Activated T-cell treated with anti-CD3 and anti-CD28 coated beads for 1 hour (primary cell): ENCODE measurements around the gene MYADM.
A peak's percentile ranks its signal among the peaks of the same experiment; 100 is the strongest.

Experiments used
- DNase-seq: peaks from one replicate; pipeline ENCODE4 v3.0.0-alpha.2; 2020; ENCODE audit warnings: low read depth

Gene MYADM

GRCh38 chr19:53885036-53885435 lies 17.4 kb downstream of the MYADM start:
- no peak for DNase-seq

DNA sequence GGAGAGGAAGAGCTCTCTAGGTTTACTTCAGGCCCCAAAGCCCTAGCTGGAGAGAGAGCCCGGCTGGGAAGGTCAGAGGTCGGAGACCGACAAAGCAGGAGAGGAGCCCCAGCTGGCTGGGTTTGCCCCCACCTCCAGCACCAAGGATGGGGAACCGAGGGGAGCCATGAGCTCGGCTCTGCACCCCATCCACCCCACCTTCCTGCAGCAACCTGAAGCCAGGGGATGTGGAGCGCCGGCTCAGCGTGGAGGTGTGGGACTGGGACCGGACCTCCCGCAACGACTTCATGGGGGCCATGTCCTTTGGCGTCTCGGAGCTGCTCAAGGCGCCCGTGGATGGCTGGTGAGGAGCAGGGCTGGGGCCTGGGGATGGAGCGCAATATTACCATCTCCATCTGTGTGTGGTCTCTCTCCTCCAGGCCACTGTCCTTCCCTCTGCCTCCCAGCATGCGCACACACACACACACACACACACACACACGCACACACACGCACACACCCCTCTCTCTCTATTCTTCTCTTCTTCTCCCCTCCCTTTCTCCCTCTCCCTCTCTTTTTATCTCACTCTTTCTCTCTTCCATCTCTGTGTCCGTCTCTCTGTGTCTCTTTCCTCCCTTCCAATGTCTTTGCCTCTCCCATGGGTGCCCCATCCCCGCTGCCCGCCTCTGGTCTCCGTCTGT lies 24.8 kb downstream of the MYADM start:
- no peak for DNase-seq

DNA sequence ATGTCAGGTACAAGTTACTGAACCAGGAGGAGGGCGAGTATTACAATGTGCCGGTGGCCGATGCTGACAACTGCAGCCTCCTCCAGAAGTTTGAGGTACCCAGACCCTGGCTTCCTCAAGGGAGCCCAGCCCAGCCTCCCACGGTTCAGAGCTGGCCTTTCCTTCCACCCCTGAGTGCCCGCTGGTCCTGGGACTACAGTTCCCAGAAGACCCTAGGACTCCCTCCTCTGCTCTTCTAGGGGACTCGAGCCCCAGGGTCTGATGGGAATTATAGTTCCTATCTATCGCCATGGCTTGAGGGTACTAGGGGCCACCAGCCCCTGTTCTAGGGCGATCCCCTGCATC lies 25.3 kb downstream of the MYADM start:
- no peak for DNase-seq

GRCh38 chr19:53894707-53895106 lies 27.0 kb downstream of the MYADM start:
- no peak for DNase-seq

DNA sequence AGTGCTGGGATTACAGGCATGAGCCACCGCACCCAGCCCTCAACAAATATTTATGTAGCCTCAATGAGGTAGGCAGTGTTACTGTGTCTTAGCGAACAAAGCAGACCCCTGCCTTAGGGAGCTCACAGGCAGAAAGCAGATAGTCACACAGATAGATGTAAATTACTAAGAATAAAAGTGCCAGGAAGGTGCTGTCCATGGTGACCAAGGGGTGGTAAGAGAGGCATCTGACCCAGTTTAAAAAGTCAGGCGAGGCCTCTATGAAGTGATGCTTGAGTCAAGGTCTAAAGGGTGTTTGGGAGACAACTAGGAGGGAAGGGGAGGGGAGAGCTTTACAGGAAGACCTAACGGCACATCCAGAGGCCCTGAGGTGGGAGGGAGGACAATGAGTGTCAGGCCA lies 29.0 kb downstream of the MYADM start:
- no peak for DNase-seq

- no peak for DNase-seq
These were observed 29.8 kb downstream of the MYADM start for GRCh38 chr19:53897459-53897858.

GRCh38 chr19:53898166-53898565 lies 30.5 kb downstream of the MYADM start:
- DNase-seq, result no peak

DNA sequence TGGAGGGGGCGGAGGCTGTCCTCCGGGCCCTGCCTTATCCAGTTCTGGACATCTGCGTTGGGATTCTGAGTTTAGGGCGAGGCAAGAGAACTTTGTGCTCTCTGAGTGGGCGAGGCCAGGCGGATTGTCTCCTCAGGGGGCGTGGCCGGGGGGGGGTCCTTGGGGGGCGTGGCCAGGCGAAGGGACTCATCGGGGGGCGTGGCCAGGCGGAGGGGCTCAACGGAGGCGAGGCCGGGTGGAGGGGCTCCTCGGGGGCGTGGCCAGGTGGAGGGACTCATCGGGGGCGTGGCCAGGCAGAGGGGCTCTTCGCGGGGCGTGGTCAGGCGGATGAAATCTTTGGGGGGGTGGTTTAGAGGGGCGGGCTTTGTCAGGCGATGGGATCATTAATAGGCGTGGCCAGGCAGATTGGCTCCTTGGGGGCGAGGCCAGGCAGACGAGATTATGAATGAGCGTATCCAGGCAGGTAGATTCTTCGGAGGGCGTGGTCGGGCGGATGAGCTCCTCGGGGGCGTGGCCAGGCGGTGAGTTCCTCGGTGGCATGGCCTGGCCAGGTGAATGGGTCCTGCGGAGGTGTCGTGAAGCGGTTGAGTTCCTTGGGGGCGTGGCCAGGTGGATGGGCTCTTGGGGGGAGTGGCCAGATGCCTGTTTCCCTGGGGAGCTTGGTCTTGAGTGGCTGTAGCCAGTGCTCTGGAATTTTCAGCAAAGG lies 31.1 kb downstream of the MYADM start:
- DNase-seq, result no peak

GRCh38 chr19:53900191-53900860 lies 32.6 kb downstream of the MYADM start:
- DNase-seq, result no peak

GRCh38 chr19:53903055-53903680 lies 35.5 kb downstream of the MYADM start:
- DNase-seq, result no peak

DNA sequence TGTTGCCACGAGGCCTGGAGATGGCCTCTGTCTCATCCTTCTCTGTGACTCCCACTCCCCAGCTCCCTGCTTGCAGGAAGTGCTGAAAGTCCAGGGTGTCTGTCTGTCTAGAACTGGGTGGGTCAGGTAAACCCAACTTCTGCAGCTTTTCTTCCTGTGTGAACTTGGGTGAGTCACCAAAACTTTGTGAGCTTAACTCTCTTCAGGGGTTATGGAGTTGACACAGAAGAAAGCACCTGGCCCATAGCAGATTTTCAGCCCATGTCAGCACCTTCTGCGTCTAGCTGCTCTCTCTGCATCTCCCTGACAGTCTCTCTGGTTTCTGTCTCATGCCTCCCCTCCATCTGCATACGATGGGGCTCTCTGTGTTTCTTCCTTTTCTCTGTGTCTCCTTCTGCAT lies 37.2 kb downstream of the MYADM start:
- DNase-seq, result no peak

DNA sequence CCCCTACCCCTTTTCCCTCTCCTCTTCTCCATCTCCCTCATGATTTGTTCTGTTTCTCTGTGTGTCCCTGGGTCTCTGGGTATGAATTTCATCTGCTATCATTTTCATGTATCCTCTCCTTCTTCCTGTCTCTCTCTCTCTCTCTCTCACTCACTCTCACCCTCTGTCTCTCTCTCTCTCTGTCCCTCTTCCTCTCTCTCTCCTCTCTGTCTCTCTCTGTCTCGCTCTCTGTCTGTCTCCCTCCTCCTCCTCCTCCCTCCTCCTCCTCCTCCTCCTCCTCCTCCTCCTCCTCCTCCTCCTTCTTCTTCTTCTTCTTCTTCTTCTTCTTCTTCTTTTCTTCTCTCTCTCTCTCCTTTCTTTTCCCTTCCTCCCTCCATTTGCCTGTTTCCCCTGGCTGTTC lies 38.1 kb downstream of the MYADM start:
- DNase-seq, result no peak

DNA sequence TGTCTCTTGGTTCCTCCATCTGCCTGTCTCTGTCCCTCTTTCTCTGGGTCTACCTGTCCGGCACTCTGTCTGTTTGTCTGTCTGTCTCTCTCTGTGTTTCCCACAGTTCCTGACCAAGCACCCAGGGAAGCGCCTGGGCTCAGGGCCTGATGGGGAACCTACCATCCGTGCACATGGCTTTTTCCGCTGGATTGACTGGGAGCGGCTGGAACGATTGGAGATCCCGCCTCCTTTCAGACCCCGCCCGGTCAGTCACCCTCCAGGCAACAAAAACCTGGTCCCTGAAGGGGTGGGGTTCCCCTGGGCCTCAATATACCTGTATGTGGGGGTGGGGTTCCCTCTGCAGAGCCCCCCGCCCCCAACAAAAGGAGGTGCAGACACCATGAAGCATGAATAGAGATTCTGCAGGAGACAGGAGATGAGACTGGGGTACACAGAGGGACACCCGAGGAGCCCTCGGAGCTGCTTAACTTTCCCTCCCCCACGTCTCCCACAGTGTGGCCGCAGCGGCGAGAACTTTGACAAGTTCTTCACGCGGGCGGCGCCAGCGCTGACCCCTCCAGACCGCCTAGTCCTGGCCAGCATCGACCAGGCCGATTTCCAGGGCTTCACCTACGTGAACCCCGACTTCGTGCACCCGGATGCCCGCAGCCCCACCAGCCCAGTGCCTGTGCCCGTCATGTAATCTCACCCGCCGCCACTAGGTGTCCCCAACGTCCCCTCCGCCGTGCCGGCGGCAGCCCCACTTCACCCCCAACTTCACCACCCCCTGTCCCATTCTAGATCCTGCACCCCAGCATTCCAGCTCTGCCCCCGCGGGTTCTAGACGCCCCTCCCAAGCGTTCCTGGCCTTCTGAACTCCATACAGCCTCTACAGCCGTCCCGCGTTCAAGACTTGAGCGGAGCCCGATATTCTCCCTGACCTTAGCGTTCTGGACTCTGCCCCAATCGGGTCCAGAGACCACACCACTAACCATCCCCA lies 38.8 kb downstream of the MYADM start:
- DNase-seq, result peak; percentile 61

GRCh38 chr19:53907193-53907581 lies 39.5 kb downstream of the MYADM start:
- DNase-seq, result no peak

DNA sequence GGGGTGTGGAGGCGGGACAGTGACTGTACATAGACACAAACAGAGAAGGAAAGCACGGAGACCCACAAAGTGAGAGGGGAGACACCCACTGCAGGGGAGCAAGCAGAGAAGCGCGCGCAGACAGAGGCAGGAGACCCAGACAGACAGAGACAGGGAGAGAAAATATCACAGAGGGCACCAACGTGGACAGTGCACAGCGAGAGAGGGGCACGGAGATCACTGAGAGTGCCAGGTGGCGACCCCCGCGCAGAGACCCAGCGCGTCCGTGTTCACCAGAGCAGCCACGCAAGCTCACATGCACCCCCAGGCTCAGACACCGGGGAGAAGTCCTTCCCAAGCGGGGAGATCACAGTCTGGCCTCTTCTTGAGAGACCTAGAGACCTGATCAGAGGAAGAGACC lies 40.0 kb downstream of the MYADM start:
- no peak for DNase-seq

- peak; percentile 21 for DNase-seq
These were observed 40.6 kb downstream of the MYADM start for GRCh38 chr19:53908106-53908934.

- DNase-seq, result no peak
These were observed 41.3 kb downstream of the MYADM start, which contains the start of gene CACNG7 for GRCh38 chr19:53908935-53909415. CACNG7 (plus strand) TSS chr19:53909278; CDS start chr19:53912832, 3,554 bp downstream.

- no peak for DNase-seq
These were observed 41.9 kb downstream of the MYADM start for GRCh38 chr19:53909471-53910169.

GRCh38 chr19:53910170-53910518 lies 42.5 kb downstream of the MYADM start:
- DNase-seq, result no peak

DNA sequence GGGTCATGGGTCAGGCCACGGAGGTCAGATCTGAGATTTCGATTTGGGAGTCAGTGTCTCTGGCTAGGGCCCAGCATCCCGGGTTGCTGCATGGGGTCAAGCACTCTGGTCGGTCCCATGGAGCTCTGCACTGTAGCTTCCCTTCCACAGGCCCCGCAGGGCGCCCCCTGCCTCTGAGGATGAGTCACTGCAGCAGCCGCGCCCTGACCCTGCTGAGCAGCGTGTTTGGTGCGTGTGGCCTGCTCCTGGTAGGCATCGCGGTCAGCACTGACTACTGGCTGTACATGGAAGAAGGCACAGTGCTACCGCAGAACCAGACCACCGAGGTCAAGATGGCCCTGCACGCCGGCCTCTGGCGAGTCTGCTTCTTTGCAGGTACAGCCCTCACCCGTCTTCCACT lies 45.0 kb downstream of the MYADM start:
- DNase-seq, result no peak
